H1 (cell line): Measurements from ENCODE around the gene KIAA0513. TPM values are rescaled to one million over a fixed set of nuclear protein-coding genes. Genes with fewer than 3 reads are reported as not detected.

Source experiments
- CTCF ChIA-PET: fragments of 300-600 bp; sonication (Branson Sonifier 250); formaldehyde crosslinking; loops from one replicate; lab custom pipeline; 2021; ENCODE audit not compliant: partially characterized antibody; lab: Charles Lee
- POLR2A ChIA-PET: fragments of 300-600 bp; sonication (Branson Sonifier 250); formaldehyde crosslinking; loops from one replicate; lab custom pipeline; 2021; ENCODE audit warnings: inconsistent platforms; ENCODE audit not compliant: partially characterized antibody; lab: Charles Lee
- DNase-seq, 2 experiments: peaks; one replicate each; pipeline versions ENCODE4 v3.0.0 to v3.0.0-alpha.2; 2010 to 2022; ENCODE audit warnings: low spot score in 2 of 2, low read depth in 1 of 2, mixed read lengths in 1 of 2
- FAIRE-seq: peaks from 2 replicates; lab custom pipeline; 2011; peaks lifted over from hg19 to GRCh38; lab: Jason Lieb, UNC
- H2AFZ ChIP-seq: 2 replicates; pipeline ENCODE4 v1.8.1; 2012; ENCODE audit warnings: low read length, inconsistent platforms
- H2AK5ac ChIP-seq: 2 replicates; pipeline ENCODE4 v1.6.1; 2013; ENCODE audit warnings: low read depth, low read length
- H2BK120ac ChIP-seq: replicated peaks from 2 replicates; pipeline ENCODE3; 2013; ENCODE audit warnings: low read depth, low read length, inconsistent platforms
- H2BK12ac ChIP-seq: 2 replicates; pipeline ENCODE4 v1.6.1; 2013; ENCODE audit warnings: low read depth, low read length
- H2BK15ac ChIP-seq: 2 replicates; pipeline ENCODE4 v1.6.1; 2013; ENCODE audit warnings: low read length
- H2BK20ac ChIP-seq: 2 replicates; pipeline ENCODE4 v1.6.1; 2013; ENCODE audit warnings: low read length
- H2BK5ac ChIP-seq: 2 replicates; pipeline ENCODE4 v1.6.1; 2013; ENCODE audit warnings: low read depth, low read length
- H3K14ac ChIP-seq: 2 replicates; pipeline ENCODE4 v1.6.1; 2013; ENCODE audit warnings: inconsistent platforms; ENCODE audit not compliant: insufficient read length
- H3K18ac ChIP-seq: 2 replicates; pipeline ENCODE4 v1.6.1; 2013; ENCODE audit warnings: low read length; ENCODE audit errors: extremely low read depth
- H3K23ac ChIP-seq: 2 replicates; pipeline ENCODE4 v1.6.1; 2013; ENCODE audit warnings: inconsistent platforms; ENCODE audit not compliant: insufficient read length
- H3K23me2 ChIP-seq: 2 replicates; pipeline ENCODE4 v1.6.1; 2013; ENCODE audit warnings: low read depth, low read length
- H3K27ac ChIP-seq: 2 replicates; pipeline ENCODE4 v1.6.1; 2011; ENCODE audit warnings: low read depth, low read length, inconsistent platforms
- H3K27me3 ChIP-seq, 4 experiments: replicated peaks in 1 of 4; 1 replicate in 1 of 4; 2 replicates in 3 of 4; pipeline versions ENCODE4 v1.6.1 to v1.8.1; 2011 to 2013; ENCODE audit warnings: low read length in 3 of 4, mild to moderate bottlenecking in 3 of 4, inconsistent platforms in 2 of 4, mixed read lengths in 2 of 4, moderate library complexity in 1 of 4; ENCODE audit not compliant: control insufficient read depth in 3 of 4, insufficient read depth in 3 of 4; ENCODE audit errors: extremely low read depth in 1 of 4
- H3K36me3 ChIP-seq, 4 experiments: 2 replicates each; pipeline versions ENCODE4 v1.6.1 to v1.8.1; 2011 to 2013; ENCODE audit warnings: mild to moderate bottlenecking in 4 of 4, low read length in 3 of 4, moderate library complexity in 2 of 4, control low read depth in 1 of 4, inconsistent platforms in 1 of 4; ENCODE audit not compliant: insufficient read depth in 4 of 4, control insufficient read depth in 2 of 4
- H3K4ac ChIP-seq: replicated peaks from 2 replicates; pipeline ENCODE3; 2013; ENCODE audit warnings: low read length, low read depth, mixed read lengths, inconsistent platforms; ENCODE audit not compliant: insufficient read length
- H3K4me1 ChIP-seq, 4 experiments: replicated peaks in 1 of 4; 1 replicate in 1 of 4; 2 replicates in 3 of 4; pipeline versions ENCODE4 v1.6.1 to v1.8.1; 2011 to 2013; ENCODE audit warnings: low read length in 3 of 4, inconsistent platforms in 2 of 4, mixed read lengths in 1 of 4; ENCODE audit not compliant: insufficient read depth in 4 of 4, control insufficient read depth in 3 of 4
- H3K4me2 ChIP-seq, 2 experiments: 2 replicates each; pipeline versions ENCODE4 v1.6.1 to v1.8.1; 2011 to 2013; ENCODE audit warnings: low read depth in 2 of 2, low read length in 2 of 2, control low read depth in 1 of 2, inconsistent platforms in 1 of 2, mild to moderate bottlenecking in 1 of 2; ENCODE audit not compliant: insufficient read depth in 1 of 2
- H3K4me3 ChIP-seq, 4 experiments: fragments of 200-600, 300-600 bp in 1 of 4; sonication (generic), shearing (Covaris generic), sonication (Bioruptor Twin) in 1 of 4; 2 replicates each; pipeline versions ENCODE4 v1.5.1 to v1.8.1; 2011 to 2016; ENCODE audit warnings: low read length in 4 of 4, low read depth in 3 of 4, control low read depth in 2 of 4, inconsistent platforms in 2 of 4, mild to moderate bottlenecking in 2 of 4, mixed read lengths in 1 of 4, moderate library complexity in 1 of 4; ENCODE audit not compliant: insufficient read depth in 2 of 4; ENCODE audit errors: extremely low read depth in 1 of 4
- H3K56ac ChIP-seq: replicated peaks from 2 replicates; pipeline ENCODE3; 2013; ENCODE audit warnings: low read depth, mild to moderate bottlenecking, mixed read lengths, low read length, inconsistent platforms; ENCODE audit not compliant: insufficient read length
- H3K79me1 ChIP-seq: 2 replicates; pipeline ENCODE4 v1.6.1; 2013; ENCODE audit warnings: low read depth, low read length, control low read depth
- H3K79me2 ChIP-seq, 2 experiments: 2 replicates each; pipeline versions ENCODE4 v1.6.1 to v1.8.1; 2012 to 2013; ENCODE audit warnings: low read length in 2 of 2, mild to moderate bottlenecking in 2 of 2, inconsistent platforms in 1 of 2; ENCODE audit not compliant: insufficient read depth in 2 of 2, control insufficient read depth in 1 of 2
- H3K9ac ChIP-seq, 4 experiments: replicated peaks in 1 of 4; 1 replicate in 1 of 4; 2 replicates in 3 of 4; pipeline versions ENCODE4 v1.6.1 to v1.8.1; 2011 to 2013; ENCODE audit warnings: low read depth in 3 of 4, low read length in 3 of 4, control low read depth in 2 of 4, mild to moderate bottlenecking in 2 of 4, moderate library complexity in 2 of 4, inconsistent platforms in 1 of 4; ENCODE audit errors: extremely low read depth in 1 of 4
- H3K9me3 ChIP-seq, 2 experiments: 2 replicates each; pipeline versions ENCODE4 v1.6.1 to v1.8.1; 2012 to 2013; ENCODE audit warnings: mild to moderate bottlenecking in 2 of 2, moderate library complexity in 2 of 2, control low read depth in 1 of 2, inconsistent platforms in 1 of 2, low read depth in 1 of 2, low read length in 1 of 2, mixed read lengths in 1 of 2; ENCODE audit not compliant: insufficient read depth in 2 of 2
- H4K20me1 ChIP-seq, 2 experiments: replicated peaks in 1 of 2; 2 replicates each; pipeline versions ENCODE3 to v1.8.1; 2011 to 2013; ENCODE audit warnings: inconsistent platforms in 2 of 2, low read length in 2 of 2, mild to moderate bottlenecking in 1 of 2; ENCODE audit not compliant: insufficient read depth in 2 of 2, control insufficient read depth in 1 of 2
- H4K5ac ChIP-seq: 2 replicates; pipeline ENCODE4 v1.6.1; 2013; ENCODE audit warnings: low read length, low read depth, mixed read lengths, inconsistent platforms; ENCODE audit not compliant: insufficient read length
- H4K8ac ChIP-seq: 2 replicates; pipeline ENCODE4 v1.8.0; 2013; ENCODE audit warnings: mild to moderate bottlenecking, moderate library complexity, low read length, inconsistent platforms; ENCODE audit not compliant: insufficient read depth; ENCODE audit errors: extremely low read depth
- H4K91ac ChIP-seq: replicated peaks from 2 replicates; pipeline ENCODE3; 2013; ENCODE audit warnings: low read length, mixed read lengths, inconsistent platforms; ENCODE audit not compliant: insufficient read length
- GTF2F1 ChIP-seq: IDR thresholded peaks from 2 replicates; pipeline ENCODE4 v1.6.1; 2012; ENCODE audit warnings: low read depth, low read length, improper control_type of control experiment, borderline replicate concordance
- RAD21 ChIP-seq, 2 experiments: IDR thresholded peaks in 1 of 2; conservative IDR thresholded peaks in 1 of 2; 2 replicates each; pipeline ENCODE4 v1.6.1; 2011; ENCODE audit warnings: low read depth in 2 of 2, low read length in 2 of 2, improper control_type of control experiment in 1 of 2, inconsistent platforms in 1 of 2, mild to moderate bottlenecking in 1 of 2, moderate library complexity in 1 of 2
- RBBP5 ChIP-seq: IDR thresholded peaks from 2 replicates; pipeline ENCODE4 v1.7.1; 2012; ENCODE audit warnings: low read depth, mild to moderate bottlenecking, inconsistent platforms, low read length, moderate library complexity, borderline replicate concordance
- SRF ChIP-seq: IDR thresholded peaks from 2 replicates; pipeline ENCODE4 v1.6.1; 2011; ENCODE audit warnings: mild to moderate bottlenecking, low read depth, low read length, moderate library complexity
- USF2 ChIP-seq: IDR thresholded peaks from 2 replicates; pipeline ENCODE4 v1.6.1; 2011; ENCODE audit warnings: low read length, improper control_type of control experiment
- WGBS, 2 experiments: shearing (Covaris generic) in 1 of 2; methylation state at CpG; one replicate each; pipeline versions ENCODE4 v1.1.6 to v1.1.7; 2013 to 2015; ENCODE audit warnings: low lambda C conversion rate in 2 of 2, mixed read lengths in 2 of 2, inconsistent platforms in 1 of 2, low coverage in 1 of 2, missing lambda C conversion rate in 1 of 2; ENCODE audit not compliant: insufficient replicate concordance in 2 of 2, insufficient coverage in 1 of 2, insufficient read length in 1 of 2; ENCODE audit errors: extremely low coverage in 1 of 2, missing lambda C conversion rate in 1 of 2; 5-methylcytosine and 5-hydroxymethylcytosine counted together
- polyA plus RNA-seq, 7 experiments: library from polyadenylated mRNA; depleted of rRNA in 3 of 7; stranded (reverse) in 5 of 7; unstranded in 2 of 7; fragments of >200 nt in 5 of 7; fragments of 200-250 nt in 2 of 7; gene quantifications; 1 replicate in 5 of 7; 2 replicates in 1 of 7; 4 replicates in 1 of 7; pipeline versions ENCODE4 v1.2.1 to v1.2.3, GENCODE V29; 2011 to 2013; ENCODE audit warnings: missing spikeins in 2 of 7, mixed read lengths in 2 of 7
- total RNA-seq: library from RNA; stranded (reverse); fragmentation: NEBNext Ultra II Directional; extraction: Animal tissue kit (Norgen Biotek cat#: 25700); gene quantifications from 2 replicates; pipeline ENCODE4 v1.2.1, GENCODE V29; 2021

Gene KIAA0513
- total and polyA plus RNA-seq, 2 of the 8 experiments (the other 6 are each of a cell fraction or from before 2014, with no cell fraction given) = 2.1 to 6.1 TPM

- Histone ChIP-seq H2BK12ac (no peak overlapping the region), H2AFZ (no peak overlapping the region), H4K8ac (no peak overlapping the region), H3K23me2 (no peaks in the 10 kb centered on the region), H3K4me3 (no peak overlapping the region), H3K14ac (no peak overlapping the region), H2BK15ac (no peak overlapping the region), H3K9me3 (no peaks in the 10 kb centered on the region), H3K4me2 (no peak overlapping the region), H4K91ac (no peak overlapping the region), H2BK5ac (no peak overlapping the region), H2BK120ac (no peak overlapping the region), H3K4me1 (no peaks in the 10 kb centered on the region), H4K5ac (no peak overlapping the region), H3K18ac (no peak overlapping the region), H2AK5ac (no peak overlapping the region), H3K79me1 (no peaks in the 10 kb centered on the region), H3K4ac (no peak overlapping the region), H3K79me2 (no peaks in the 10 kb centered on the region), H3K23ac (no peak overlapping the region), H3K27me3 (no peaks in the 10 kb centered on the region), H3K9ac (no peak overlapping the region), H4K20me1 (peaks cover 0 to 6% of the 10 kb centered on the region in 2 experiments), H3K56ac (no peak overlapping the region), H3K27ac (no peak overlapping the region), H3K36me3 (no peaks in the 10 kb centered on the region), H2BK20ac (no peak overlapping the region)
- TF ChIP-seq GTF2F1 = no peak
- no peak for TF ChIP-seq SRF
- TF ChIP-seq RBBP5 = no peak
- no peak for TF ChIP-seq USF2
- TF ChIP-seq RAD21 (IDR thresholded peaks at IDR 0.05 in 1 of 2, conservative IDR thresholded peaks at IDR 0.05 in 1 of 2; ENCODE audit: low read depth in 2 of 2, low read length in 2 of 2) = no peak
- 88% methylated on average over 6 of the region's 6 CpGs; no CpG with 5 or more reads in 1 of the 2 experiments for WGBS, 2 experiments
- FAIRE-seq = no peak
- ChIA-PET POLR2A (no interaction called here), CTCF (interaction anchor here (0.7 to 1.3 kb wide), 2 partner anchors 16 to 175 kb away, joined by 3 to 4 read pairs; no protein-coding TSS in a partner anchor)
- DNase-seq = no peak
Measured at GRCh38 chr16:85040685-85041084, 13.1 kb downstream of the KIAA0513 start.
